OCI-M1 (cell line): ENCODE results near the gene KCNIP1.
A peak's percentile ranks its signal among the peaks of the same experiment; 100 is the strongest.

Experiments
- DNase-seq: peaks from one replicate; lab custom pipeline; 2025; lab: John Stamatoyannopoulos, UW

KCNIP1 gene

DNA sequence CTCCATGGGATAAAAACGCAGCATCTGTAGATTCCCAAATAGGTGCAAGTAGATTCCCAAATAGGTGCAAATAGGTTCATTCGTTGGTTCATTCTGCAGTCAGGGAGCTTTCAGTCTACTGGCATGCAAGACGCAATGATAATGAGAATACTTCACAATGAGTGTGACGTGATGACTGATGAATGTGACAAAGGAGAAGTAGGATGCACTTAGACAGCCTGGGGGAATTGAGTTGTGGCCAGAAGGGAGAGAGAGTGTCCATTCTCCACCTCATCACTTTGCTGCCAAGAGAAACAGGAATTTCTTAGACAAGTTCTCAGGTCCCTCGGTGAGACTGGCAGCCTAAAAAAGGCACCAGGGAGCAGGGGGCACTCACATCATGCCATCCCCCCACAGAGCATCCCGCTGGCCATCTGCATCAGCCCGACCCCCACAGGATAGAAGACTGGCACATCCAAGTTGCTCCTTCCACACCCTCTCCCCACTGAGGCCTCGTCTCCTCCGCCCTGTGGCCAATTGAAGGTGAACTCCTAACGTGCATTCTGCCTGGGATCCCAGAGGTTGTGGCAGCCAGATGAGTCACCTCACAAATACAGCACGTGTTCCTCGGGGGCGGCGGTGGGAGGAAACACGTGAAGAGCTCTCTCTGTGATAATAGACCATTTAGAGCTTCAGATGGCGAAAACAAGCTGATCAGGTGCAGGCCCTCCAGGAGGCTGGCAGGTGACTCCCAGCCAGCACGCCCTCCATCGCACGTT lies 19.9 kb upstream of the KCNIP1 start:
- DNase-seq, result no peak

DNA sequence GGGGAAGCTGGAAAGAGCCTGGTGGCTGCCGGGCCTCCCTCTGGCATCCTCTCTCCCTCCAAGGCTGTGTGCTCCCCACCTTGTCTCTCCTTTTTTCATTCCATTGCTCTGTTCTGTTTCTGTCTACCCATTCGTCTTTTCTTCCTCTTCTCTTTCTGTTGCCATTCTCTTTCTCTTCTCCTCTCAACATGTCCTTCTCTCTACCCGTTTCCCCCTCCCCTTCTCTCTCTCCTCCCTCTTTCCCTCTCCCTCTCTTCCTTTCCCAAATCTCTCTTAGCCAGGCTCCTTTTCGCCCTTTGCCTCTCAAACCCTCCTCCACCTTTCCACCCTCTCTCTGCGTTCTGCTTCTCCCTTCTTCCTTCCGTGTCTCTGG lies 19.4 kb upstream of the KCNIP1 start:
- DNase-seq, result no peak

DNA sequence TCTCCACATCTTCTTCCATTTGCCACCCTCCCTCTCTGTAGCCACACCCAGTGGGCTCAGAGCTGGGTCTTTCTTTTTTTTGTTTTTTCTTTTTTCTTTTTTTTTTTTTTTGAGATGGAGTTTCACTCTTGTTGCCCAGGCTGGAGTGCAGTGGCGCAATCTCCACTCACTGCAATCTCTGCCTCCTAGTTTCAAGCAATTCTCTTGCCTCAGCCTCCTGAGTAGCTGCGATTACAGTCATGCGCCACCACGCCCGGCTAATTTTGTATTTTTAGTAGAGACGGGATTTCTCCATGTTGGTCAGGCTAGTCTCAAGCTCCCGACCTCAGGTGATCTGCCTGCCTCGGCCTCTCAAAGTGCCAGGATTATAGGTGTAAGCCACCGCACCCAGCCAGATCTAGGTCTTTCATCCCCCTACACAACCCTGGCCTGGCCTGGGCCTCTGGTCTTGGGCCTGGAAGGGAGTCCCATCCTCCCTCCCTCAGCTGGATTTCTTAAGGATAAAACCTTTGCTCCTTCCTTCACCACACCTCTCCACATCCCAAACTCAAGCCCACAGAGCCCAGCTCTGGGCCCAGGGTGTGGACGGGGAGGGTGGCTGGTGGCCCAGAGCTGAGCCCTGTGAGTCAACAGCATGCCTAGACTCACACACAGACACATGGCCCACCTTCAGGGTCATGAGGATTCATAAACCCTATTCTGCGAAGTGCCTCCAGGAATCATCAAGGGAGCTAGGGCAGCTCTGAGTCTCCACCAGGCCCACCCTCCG lies 18.8 kb upstream of the KCNIP1 start:
- DNase-seq, result no peak

DNA sequence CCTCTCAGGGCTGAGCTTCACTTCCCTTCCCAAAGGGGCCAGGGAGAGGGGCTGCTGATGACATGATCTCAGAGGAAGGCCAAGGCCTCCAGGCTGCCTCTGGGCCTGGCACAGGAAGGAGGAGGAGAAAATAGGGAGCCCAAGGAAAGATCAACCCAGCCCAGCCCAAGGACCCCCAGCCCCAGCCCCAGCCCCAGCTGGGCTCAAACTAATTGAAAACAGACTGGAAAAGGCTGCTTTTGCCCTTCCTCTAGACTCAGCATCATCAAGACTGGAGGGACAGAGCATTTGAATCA lies 18.3 kb upstream of the KCNIP1 start:
- DNase-seq, result no peak

DNA sequence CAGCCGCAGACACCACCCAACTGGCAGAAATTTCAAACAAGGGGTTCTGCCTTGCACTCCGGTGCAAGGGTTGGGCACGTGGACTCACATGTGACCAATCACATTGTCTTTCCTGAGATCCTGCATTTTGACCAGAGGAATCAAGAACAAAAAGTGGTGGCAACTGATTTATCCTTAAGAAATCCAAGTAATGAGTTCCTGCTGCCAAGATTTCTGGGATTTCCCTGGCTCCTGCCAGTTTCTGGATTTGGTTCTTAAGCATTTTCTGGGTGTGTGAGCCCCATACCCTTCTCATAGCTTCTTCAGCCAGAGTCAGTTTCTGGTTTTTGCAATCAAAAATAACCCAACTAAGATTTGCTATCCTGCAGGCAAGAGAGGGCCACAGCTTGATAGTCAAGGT lies 17.4 kb upstream of the KCNIP1 start:
- no peak for DNase-seq

DNA sequence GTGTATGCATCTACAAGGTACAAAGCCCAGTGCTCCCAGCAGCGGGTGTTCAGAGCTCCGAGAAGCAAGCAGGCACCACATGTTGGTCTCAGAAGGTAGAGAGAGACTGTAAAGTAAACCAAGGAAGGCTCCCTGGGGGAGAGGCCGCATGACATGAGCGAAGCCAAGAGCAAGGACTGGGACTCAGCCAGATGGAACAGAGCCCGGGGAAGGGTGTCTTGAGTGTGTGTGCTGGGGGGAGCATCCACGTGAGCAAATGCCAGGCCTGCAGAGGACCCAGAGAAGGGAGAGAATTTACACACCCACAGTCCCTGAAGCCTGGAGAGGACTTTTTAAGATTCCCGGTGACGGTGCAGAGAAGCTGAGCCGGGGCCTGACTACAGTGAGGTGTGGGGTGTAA lies 15.2 kb upstream of the KCNIP1 start:
- no peak for DNase-seq

DNA sequence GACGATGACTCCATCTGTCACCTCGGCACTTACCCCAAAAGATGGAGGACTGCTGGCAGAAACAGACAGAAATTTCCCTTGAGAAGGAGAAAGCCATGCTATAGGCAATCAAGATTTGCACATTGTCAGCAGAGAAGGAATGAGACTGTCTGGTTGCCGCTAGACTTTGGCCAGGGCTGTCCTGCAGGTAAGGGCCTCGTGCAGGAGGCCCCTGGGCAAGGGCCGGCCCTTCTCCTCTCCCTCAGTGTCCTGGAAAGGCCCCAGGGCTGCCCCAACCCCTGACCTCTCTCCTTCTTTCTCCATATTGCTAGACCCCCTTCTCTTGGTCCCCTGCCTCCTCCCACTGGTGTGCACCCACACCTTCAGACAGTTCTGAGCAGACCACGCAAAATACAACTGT lies 14.6 kb upstream of the KCNIP1 start:
- DNase-seq, result no peak

DNA sequence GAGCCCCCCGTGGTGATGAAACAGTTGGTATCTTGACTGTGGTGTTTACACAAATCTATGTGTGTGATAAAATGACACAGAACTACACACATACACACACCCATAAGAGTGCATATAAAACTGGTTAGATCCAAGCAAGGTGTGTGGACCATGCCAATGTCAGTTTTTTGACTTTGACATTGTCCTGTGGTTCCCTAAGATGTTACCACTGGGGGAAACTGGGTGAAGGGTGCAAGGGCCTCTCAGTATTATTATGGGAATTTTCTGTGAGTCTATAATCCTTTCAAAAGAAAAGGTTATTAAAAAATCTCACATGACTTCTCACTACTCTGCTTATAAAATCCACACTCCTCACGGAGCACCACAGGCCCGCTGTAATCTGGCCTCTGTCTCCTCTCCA lies 13.4 kb upstream of the KCNIP1 start:
- DNase-seq, result no peak

DNA sequence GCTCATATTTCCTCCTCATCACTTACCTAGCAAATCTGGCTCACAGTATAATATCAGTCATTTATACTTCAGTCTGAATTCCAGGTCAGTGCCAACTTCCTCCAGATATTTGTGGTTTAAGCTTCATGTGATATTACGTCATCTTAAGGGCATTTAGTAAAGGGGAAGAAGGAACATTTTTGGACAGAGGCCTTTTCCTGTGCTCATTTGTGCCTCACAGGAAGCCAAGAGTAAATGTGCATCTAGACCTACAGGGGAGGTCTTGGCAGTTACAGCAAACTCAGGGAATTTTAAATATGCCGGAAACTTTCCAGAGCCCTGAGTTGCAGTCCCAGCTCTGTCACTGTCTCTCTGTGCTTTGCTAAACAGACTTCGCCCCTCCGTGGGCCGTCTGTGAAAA lies 12.3 kb upstream of the KCNIP1 start:
- DNase-seq, result peak; percentile 31

DNA sequence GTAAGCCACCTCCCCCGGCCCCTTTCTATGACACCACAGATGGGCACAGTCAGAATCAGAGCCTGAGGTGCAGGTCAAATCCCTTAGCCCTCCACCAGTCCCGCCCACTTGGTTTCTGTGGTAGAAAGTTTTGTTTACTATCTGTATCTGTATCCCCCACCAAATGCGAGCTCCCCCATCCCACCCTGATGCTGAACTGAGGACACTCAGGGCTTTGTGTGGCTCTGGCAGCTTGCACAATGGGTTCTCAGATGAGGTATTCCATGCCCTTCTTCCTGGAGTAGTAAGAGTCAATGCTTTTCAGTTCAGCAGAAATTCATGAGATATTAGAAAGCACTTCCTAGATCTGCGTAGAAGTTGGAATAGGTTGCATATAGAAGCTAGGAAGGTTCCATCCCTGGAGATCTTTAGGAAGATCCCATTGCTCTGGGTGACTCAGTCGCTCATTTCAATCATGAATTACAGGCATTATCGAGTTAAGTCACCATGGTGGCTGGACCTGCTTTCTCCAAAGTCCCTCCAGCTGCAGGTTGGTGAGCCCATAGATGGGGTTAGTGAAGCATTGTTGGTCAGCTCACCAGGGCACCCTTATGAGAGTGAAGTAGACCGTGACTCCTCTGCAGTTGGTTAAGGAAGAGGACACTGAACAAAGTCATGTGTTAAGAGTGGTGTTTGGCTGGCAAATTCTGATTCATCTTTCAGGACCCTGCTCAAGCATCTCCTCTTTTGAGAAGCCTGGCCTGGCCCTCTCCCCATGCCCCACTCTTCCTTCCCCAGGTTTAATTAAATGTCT lies 10.6 kb upstream of the KCNIP1 start:
- DNase-seq, result no peak

DNA sequence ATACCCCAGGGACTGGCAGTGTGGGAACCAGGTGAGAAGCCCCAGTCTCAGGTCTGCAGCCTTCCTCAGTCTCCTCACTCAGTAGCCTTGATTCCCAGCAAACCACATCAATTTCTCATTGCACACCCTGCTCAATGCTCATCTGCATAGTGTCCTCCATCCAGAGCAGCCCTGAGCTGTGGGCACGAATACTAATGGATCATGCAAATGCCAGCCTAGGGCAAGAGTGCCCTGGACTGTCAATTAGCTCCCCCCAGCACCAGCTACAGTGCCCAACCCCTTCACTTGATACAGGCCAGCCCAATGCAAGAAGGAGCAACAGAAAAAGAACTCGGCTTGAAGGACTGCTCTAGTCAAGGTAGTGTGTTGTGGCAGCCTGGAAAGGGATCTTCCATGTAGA lies 9.8 kb upstream of the KCNIP1 start:
- no peak for DNase-seq

DNA sequence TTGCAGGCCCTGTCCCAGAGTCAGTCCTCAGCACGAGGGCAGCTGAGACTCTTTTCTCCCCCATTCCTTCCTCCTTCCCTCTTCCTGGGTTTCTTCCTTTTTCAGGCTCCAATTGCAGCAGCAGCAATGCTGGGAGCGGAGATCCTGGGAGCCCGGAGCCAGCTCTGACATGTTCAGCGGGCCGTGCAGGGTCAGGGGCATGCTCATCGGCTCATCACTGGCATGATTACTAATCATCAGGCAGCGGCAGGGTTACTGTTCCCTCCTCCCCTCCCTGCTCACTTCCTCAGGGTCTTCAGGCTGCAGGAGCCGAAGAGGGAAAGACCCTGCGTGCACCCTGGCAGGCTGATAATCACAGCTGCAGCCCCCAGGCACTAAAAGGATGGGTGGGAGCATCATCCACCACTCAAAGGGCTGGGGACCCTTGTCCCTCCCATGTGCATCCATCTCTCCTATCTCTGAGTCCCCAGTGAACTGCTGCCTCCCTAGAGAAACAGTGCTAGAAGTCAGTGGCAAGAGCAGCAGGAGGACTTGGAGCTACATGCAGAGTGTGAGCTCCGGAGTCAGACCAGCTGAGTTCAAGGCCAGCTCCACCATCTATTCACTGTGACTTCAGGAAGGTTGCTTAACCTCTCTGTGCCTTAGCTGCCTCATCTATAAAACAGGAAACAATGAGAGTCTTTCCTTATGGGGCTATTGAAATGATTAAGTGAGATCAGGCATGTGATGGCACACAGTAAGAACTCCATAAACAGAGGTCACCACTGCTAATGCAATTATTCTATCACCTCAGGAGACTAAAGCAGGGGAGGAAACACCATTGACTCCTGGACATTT lies 7.8 kb upstream of the KCNIP1 start:
- no peak for DNase-seq

DNA sequence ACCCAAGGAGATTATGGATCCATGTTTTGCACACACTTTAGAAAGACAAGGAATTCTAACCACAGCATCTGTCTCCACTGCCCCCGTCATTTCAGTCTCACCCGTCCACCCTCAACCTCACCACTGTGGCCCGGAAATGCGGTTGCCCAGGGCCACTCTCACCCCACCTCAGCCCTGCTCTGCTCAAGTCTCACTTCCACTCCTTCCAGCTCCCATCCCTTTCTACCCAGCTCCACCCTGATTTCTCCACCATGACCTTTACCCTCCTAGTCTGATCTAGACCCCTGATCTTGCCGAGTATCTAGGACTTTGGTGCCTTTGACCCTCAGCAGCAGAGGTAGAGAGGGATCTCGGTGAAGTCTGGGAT lies 7.2 kb upstream of the KCNIP1 start:
- DNase-seq, result no peak

DNA sequence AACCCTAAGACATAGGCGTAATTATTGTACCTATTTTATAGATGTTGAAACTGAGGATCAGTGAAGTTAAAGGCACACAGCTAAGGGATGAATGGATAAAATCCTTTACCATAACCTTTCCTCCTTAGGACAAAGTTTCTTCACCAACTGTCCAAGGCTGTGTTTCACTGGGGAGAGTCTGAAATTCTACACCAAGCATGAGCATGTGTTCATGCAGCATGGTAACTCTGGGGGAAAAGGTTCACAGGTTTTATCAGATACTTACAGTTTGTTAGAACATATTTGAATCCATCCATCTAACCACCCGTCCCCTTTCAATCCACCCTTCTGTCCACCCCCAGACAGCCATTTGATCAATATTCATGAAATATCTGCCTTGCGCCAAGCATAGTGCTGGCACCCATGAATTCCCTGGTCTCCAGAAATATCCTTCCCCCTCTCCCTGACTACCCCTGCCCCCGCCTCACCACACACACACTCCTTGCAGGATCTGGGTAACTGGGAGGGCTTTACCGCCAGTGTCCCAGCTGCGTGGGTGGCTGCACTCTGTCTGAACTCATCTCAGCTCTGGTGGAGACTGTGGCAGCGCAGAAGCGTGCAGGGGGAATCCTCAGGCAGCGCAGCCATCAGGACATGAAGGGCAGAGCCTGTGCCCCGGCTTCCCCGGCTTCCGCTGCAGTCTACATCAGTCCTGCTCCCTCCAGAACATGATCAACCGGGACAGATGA lies 6.3 kb upstream of the KCNIP1 start:
- no peak for DNase-seq

DNA sequence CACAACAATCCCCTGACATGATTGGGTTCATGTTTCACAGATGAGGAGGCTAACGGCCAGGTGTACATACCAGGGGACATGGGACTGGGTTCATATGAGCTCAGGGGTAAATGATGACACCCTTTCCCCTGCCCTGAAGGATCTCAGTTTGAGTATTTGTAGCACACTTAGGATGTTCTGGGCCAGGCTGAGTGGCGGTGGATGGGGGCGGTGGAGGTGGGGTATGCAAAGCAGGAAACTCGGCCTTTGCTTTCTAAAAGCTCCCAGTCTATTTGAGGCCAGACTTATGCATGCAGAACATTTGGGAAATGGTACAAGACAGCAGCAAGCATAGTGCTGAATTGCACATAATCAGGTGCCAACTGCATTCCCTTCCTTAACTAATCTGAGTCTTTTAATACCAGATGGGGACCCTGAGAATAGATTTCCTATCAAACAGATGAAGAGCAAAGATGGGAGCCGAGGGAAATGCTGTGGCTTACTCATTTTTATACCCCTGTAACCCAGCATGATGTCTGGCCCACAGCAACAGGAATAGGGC lies 4.9 kb upstream of the KCNIP1 start:
- no peak for DNase-seq

DNA sequence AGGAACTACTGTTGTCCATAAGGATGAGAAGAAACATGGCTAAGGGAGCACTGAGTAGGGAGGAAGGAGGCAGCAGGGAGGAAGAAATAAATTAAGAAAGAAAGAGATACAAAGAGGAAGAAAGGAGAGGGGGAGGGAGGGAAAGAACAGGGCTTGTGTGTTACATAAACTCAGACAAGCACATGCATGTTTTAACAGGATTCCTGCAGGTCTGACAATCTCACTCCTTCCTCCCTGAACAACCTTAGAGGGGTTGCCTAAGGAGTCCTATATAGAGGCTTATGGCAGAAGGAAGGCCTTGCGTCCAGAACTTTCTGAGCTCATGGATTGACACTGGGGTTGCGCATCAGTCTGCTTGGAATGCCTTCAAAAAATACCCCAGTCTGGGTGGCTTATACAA lies 4.2 kb upstream of the KCNIP1 start:
- no peak for DNase-seq

DNA sequence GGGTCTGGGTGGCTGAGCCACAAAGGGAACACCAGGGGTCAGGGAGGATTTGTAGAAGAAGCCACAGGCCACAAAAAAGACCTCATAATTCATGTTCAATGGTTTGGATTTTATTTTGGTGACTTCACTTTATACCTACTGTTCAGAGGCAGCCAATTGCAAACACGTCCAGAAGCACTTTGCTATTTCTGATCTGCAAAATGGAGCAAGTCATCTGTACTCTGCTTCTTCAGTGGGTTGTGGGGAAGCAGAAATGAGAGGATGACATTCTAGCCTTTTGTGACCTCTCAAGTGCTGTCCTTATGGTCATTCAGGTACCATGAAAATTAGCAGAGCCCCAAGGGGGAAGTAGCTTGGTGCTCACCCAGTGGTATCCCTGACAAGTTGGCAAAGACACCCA lies 2.5 kb upstream of the KCNIP1 start:
- DNase-seq, result no peak

DNA sequence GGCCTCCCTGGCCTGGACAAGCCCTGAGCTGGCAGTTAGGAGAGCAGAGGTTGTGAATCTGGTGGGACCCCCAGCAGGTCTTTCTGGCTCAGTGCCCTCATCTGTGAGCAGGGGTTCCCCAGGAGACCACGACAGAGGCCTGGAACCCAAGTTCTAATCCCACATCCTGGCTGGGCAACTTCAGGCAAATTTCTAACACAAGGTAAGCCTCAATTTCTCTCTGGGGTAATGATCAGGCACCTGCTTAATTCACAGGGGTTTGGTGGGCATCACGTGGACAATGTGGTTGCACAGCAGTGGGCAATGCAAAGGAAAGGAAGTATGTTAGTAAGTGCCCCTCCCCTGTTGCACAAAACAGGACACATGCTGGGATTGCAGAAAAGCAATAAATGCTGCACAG lies 1.9 kb upstream of the KCNIP1 start:
- no peak for DNase-seq

DNA sequence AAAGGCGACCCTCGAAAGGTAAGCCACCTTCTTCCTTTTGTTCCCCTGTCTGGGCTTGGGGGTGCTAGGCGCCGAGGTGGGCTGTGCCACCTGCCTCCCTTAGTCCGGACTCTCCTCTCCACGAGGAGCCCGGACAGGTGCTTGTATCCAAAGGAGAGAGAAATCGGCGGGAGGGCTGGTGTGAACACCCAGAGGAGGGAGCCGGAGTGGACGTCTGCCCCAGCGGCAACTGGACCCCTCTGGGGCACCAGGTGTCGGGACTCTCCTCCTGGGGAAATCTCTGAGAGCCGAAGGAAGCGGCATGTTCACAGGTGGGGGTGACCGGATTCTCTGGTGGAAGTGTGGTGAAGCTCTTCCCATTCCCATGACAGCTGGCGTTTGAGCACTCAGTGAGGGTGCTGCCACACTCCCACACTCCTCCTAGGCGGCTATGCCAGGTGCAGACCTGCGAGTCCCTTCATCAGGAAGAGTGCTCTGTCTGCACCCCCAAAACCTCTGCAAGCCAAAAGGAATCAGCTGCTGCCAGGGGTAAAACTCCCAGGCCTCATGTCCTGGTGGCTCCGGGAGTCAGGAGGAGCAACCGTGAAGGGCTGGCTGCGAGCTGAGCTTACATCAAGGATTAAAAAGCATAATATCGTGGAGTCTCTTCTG lies 921 bp downstream of the KCNIP1 start:
- DNase-seq, result no peak

DNA sequence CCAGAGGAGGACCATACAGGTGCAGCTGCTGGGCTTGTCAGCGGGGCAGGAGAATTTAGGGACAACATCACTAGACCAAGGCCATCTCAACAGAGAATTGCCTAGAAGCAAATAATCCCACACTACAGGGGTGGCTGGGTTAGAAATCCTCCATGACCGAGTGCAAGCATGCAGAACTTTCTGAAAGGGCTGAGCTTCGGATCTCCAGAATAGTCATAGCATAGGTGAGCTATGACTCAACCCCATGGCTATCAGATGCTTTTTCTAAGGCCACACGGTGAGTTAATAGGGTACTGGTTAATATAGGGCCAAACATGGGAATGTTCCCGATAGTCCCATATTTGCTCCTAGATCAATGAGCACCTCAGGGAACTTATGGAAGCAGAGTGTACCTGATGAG lies 4.2 kb downstream of the KCNIP1 start:
- DNase-seq, result no peak
